GM18870 (cell line): Measurements from ENCODE around the gene HOXB5.

Source experiments
- ATAC-seq: cut with Tn5 transposase; IDR thresholded peaks from one replicate; pipeline ENCODE4 v1.9.1; 2021; ENCODE audit warnings: moderate library complexity; ENCODE audit not compliant: unreplicated experiment

The HOXB5 gene

DNA sequence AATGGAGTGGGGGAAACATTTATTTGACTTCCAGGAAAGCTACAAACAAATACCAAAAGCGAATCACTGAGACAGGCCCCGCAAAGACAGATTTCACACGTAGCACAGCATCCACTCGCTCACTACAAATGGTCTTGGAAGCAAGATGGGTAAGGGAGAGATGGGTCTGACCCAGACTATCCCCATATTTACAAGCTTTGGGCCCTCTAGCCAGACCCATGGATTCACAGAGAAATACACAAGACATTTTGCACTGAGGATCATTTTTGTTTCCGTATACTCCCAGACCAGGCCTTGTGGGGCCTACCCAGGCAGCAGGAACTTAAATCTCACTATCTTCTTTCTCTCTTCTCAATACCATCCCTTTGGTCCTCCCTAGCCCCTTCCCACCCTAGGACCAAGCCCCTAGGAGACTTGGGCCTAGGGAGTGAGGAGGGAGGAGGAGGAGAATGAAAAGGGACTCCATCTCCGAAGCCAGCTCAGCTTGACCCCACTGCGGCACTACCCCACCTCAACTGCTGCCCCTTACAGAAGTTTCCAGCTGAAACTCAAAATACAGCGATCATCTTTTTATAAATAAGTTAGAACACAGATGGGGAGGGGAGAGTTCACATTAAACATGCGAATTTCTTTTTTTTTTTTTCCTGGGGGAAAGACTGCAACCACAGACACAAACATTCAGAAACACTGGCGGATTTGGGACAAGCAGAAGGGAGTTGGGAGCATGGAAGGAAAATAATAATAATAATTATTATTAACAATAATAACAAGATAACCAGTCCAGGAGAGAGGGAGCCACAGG is 2.1 kb downstream of the HOXB5 start:
- ATAC-seq, result no peak

DNA sequence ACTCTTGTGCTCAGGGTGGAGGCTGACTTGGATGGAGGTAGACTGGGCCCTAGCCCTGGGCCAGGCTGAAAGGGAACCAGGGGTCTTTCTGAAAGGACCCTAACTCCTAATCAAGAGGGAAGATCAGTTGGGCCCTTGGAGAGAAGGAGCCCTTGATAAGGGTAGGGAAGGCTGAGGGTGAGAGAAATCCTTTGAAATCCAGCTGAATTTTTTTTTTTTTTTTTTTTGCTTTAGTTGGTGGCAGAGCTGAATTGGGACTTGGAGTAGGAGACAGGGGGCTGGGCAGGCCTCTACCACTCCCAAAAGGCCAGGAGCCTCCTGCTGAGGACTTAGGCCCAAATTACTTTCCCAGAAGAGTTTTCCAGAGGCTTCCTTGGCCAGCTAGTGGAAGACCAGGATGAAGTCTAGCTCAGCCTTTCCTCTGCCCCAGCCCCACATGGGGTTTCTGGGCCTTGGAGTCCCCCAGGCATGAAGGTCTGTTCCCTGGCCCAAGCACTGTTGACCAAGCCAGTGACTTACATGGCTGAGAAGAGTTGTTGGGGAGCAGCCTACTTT is 2.9 kb downstream of the HOXB5 start:
- ATAC-seq, result no peak

DNA sequence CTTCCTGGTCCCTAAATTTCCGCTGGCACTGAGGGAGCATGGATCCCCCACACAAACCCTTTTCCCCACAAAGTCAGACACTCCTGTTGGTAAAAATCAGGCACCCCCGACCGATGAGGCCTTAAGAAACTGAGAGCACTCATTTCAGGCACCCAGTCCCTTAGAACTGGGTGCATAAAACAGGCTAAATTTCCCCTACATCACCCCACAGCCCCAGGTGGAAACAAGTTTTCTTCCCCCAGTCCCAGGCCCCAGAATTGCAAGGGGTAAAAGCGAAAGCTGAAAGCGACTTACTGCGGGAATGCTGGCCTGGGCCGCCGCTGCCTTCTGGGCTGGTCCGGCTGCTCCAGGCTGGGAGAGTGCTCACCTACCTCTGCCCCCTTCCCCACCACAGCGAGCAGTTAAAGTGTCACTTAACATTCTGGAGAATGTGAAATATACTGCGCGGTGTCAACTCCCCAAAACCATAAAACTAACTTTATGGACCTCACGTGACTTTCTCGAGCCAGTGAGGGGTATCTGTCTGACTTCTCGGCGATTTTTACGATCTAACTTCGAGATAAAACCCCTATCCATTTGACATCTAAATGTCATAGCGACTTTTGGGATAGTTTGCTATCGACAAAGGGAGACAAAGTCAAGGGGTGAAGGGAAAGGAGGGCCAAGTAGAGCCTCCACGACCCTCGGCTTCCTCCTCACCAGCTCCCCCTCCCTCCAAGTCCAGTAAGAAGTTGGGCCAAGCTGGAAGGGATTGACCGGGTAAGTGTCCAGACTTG is 3.6 kb downstream of the HOXB5 start, which contains the start of gene HOXB3:
HOXB3 (minus strand) TSS at position 411 of the 776 bp plus-strand sequence. CDS start 37,767 bp downstream, outside the sequence.
- ATAC-seq, result no peak

DNA sequence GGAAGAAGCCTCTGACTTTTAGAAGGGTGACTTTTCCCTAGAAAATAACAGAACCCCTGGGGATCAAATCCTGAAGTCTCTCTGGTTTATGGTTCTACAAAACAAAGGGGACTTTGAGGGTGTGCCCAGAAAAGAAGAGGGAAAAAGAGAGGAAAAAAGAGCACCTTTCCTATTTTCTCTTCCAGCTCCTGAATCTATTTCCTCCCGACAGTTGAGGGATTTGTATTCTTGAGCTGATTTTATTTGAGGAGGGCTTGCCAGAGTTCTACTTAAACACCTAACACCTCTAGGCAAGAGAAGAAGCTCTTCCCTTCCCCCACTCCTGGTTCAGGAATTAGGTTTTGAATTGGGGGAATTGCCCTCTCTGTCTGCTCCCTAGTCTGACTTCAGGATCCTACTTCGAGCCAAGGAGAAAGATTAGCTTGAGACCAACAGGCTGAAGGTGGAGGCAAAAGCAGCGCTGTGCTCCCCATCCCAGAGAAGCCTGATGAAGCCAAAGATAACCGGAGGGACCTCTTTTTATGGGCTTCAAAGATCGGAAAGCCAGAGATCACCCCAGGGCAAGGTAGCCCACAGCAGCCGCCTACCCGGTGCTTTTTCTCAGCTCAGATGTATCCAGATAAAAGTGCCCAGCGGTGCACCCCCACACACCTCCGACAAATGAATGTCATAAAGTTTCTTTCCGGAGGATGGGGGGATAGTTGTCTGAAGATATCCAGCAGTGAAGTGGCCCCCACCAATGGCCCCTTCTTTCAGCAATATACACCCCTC is 4.3 kb downstream of the HOXB5 start:
- ATAC-seq, result no peak

DNA sequence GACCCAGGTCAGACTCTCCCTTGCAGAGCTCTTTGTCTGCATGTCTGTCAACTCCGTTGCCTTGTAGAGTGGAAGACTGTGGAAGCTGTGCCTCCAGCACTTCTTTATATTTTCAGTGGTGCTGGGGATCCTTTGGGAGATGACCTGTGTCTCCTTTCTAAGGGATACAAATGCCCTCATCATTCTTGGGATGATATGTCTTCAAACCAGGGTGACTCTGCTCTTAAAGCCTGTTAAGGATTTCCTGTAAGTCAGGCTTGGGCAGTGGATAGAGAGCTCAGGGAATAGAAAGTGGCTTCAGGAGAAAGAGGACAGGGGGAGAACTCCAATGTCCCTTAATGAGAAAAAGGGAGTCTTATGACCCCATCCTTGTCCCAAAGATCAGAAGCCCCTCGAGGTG is 5.1 kb downstream of the HOXB5 start:
- ATAC-seq, result no peak

DNA sequence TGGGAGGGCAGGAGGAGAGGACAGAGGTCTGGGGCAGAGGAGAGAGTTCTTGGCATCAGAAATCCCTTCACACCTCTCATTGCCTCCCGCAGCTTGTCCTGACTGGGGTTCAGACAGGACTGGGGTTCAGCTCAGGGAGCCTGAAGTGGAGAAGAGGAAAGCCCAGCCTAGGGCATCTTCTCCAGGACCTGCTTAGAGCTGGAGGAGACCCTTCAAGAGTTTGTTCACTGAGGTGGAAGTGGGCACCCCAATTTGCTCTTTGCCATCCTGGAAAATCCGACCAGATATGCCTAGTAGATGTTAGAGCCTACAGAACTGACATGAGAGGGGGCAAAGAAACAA is 5.5 kb downstream of the HOXB5 start:
- ATAC-seq, result no peak

DNA sequence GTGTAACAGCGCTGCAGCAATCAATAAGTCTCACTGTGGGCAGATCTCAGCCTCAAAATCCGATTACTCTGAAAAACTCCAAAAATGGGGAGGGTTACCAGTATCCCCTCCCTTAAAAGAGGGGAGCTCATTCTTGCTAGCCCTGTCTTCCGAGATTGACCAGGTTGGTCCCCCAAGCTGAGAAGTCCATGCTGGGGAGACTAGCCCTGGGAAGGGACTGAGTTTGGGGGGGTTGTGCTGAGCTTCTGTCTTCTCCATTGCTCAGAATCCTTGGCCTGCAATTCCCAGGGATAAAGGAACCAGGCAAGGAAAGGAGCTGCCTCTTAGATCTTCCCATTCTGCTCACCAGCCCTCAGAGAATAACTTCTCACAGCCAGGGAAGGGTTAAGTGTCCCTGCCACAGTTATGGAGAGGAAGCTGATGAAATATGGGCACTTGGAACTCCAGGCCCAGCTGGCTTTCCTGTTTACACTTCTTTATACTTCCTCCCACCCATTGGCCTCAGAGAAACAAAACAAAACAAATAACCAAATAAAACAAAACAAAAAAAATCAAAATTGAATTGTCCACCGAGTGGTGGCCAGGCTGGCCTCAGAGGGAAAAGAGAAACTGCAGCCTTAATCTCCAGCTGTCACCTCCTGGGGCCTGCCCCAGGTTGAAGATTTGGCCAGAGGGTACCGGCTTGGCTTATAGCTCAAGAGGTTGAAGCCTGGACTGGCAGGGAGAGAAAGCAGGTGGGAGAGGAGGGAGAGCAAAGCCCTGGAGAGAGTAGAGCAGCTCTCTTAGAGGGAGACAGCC is 6.1 kb downstream of the HOXB5 start:
- no peak for ATAC-seq

DNA sequence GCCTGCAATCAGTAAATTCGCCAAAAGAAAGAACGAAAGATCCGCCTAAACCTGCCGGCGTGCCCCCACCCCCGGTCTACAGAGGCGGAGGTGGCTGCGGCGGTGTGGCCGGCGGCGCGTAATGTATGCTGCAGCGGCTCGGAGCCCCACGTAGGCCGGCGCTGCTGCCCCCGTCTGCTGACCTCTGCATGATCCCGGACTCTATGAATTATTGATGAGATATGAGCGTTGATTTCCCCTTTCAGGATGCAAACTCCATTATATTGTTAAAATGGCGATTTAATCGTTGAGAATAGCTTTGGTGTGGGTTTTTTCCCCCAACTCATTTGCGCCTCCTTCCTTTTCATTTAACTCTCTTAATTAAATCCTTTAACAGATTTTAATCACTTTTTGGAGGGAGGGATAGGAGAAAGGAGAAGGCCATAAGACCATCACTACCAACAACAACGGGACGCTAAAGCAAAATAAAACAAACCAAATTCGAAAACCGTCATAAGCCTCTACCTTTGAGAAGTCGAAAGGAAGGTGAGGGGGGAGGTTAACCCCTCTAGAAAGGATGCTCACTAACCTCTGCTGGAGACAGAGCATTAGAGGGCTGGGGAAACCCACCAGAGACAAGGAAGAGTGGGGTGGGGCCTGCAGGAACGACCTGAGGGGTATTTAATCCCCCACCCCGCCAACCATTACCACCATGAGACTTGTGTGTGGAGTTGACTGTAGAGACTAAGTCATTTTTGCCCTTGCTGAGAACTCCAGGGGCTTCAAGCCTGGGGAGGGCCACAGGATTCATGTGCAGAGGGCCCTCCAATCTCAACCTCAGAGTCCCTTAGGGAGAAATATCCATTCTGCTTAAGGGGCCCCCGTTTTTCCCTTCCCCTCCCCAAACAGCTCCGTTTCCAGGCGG is 7.0 kb downstream of the HOXB5 start:
- ATAC-seq, result no peak

DNA sequence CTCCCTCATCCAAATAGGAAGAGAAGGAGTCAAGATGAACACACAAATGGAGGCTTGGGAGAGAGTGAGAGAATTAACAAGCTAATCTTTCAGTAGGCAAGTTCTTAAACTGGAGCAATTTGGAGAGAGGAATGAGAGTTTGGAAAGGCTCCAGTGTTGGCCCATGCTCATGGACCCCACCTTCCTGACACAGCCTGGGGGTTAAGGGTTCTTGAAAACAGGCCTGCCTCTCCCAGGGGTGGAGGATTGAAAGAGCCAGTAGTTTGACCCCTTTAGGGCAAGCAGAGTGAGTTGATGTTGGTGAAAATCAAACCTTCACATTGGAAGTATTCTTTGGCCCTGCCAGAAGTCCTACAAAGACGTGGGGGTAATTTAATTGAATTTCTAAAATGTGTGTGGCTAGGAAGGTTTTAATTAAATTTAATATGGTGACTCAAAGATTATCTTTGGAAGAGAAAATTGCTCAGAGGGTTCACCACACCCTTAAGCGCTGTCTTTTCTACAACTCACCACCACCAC is 9.3 kb downstream of the HOXB5 start:
- ATAC-seq, result no peak

DNA sequence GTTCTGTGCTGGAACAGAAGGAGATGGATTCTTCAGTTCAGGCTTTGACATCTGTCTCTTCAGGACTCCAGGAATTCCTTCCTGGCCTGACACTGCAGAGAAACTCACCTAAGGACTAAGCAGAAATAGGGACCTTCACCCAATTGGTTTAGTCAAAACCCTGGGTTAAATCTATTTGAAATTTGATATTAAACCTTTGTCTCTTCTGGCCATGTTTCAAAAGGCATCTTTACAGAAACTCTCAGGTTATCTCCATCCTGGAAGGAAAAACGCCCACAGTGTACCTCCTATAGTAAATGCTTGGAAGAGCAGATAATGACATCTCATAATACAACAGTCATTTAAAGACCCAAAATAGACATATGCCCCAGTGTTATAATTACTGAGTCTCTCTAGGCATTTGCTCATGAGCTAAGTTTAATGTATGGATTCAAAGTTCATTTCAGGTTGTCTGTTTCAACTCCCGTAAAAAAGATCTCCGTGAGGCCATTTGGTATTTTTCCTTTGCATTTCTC is 9.8 kb downstream of the HOXB5 start:
- no peak for ATAC-seq

DNA sequence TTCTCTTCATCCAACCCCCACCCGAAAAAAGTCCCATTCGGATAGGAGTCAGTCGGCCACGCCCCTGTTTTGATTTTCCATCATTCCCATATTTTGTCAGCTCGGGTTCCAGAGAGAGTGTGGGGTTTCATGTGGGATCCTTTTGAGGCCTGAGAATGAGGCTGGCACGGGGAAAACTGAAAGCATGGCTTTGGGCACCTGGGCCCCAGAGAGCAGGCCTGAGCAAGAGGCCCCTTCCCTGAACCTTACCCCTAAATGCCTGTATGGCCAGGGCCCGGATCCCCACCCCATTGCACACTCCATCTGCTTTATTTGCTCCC is 10.9 kb downstream of the HOXB5 start:
- ATAC-seq, result no peak

DNA sequence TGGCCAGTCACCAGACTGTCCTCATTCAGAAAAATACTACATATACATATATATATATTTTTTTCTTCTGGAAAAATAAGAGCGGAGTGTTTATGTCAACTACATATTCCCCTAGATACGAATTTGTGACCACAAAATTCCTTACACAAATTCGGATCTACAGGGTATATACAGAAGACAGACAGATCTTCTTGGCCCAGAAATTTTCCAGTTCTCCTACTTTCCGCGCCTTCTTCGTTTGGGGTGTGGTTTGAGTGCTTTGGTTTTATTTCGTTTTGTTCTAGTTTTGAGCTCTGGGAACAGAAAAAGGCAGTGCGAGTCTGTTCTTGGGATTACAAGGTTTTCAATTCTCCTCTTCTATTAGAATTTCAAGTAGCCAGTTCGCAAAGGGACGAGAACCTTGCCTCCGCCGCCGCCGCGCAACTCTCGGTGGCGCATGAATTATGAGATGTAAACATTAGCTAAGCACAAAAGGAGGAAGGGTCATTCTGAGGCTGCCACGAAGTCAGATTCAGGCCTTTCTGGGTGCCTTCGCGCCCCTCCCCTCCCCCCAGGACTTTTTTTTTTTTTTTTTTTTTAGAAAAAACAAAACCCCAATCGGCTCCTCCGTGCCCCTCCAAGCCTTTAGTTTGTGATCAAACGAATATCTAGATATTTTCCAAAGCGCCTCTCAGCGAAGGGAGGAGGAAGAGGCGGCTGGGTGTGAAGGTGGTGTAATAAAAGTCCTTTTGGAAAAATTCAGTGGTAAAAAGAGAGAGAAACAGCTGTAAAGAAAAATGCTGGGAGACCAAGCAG is 13.6 kb downstream of the HOXB5 start:
- ATAC-seq, result no peak

DNA sequence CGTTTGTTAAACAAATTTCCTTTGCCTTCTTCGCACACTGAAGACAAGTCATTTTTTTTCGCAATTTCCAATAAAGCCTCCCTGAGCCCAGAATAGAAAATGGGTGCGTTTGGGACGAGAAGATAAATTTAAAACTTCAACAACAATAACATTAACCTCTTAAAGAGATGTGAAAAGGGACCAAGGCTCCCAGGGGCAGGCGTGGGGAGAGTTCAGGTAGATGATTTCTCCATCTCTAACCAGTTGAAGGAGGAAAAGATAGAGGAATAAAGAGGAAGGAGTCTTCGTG is 14.2 kb downstream of the HOXB5 start:
- ATAC-seq, result no peak

DNA sequence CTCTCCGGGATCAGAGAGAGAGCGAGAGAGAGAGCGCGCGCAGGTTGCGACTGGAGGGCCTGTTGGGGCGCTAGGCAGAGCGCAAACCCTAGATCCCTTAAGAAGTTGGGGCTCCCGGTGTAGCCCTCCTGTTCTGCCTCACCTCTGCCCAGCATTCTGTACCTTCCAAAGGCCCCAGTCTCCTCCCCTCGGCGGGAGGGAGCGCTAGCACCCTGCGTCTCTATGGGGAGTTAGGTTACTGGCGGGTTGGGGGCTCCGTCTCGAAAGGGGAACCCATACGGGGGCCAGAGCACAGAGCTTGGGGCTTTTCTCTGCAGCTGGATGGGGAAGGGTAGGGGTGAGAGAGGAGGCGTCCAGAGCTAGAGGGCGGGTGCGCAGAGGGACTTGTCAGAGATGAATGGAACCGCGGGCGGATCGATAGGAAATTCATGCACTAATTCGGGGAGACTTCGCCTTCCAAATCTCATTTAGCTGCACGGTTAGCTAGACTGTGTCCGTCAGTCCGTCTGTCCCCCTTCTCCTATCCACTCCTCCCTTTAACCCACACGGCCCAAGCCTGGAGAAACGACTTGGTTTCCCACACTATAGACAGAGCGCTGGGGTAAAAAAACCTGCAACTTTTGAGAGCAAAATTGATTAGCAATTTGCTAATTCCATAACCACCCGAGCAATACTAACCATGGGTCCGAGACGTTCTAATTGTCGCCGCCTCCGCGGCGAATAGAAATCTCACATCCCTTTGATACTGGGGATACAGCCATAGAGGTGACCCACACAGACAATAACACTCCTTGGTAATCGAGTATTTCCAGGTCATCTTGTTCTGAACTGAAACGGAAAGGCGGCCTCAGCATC is 14.7 kb downstream of the HOXB5 start:
- no peak for ATAC-seq

DNA sequence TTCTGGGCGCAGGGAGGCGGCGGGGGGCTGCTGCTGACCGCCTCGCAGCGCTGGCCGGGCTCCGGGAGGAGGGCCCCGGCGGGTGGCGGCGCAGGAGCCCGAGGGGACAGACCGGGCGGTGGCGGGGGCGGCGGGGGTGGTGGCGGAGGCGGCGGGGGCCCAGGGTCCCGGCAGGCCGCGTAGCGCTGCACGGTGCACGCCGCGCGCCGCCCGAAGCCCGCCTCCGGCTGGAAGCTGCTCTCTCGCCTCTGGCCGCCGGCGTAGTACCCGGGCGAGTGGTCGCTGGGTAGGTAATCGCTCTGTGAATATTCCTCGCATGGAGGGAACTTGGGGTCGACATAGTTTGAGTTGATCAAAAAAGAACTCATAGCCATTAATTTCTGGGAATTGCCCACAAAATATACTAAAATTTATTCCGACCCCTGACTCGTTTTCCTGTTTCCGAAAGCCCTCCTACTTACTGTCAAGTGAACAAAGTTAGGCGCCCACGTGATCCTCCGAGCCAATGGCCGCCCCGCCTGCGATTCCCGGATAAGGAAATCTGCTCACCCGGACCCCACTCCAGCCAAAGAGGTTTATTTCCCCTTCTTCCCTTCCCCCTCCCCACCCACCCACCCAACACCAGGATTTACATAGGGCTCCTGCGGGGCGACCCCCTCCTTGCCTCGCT is 15.5 kb downstream of the HOXB5 start, which contains the start of gene HOXB4:
HOXB4 (minus strand) TSS at position 405 of the 670 bp plus-strand sequence; CDS start at position 374, 31 bp downstream.
- no peak for ATAC-seq

DNA sequence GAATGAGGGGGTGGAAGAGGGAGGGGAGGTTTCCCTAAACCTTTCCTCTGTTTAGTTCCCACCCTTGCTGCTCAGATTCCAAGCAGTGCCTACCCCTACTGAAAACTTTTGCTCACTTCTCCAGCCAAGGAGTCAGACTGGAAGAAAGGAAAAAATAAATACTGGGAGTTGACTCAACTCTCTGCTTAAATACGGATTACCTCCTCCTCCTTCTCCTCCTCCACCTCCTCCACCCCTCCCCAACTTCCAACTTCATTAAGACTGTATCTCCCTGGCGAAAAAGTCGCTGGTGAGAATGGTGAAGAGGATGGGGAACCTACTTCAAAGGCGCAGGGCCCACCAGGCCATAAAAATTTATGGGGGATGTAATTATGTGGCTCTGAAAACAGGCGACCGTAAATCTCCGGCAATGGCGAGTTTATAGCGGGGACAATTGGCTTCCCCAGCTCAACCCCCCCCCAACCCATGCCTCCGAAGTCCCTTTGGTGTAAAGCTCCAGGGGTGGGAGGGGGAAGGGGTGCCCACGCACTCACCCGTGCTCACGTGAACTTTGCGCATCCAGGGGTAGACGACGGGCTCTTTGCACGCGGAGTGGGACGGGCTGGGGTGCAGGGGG is 16.1 kb downstream of the HOXB5 start:
- ATAC-seq, result no peak
